Urothelium cell line (cell line): ENCODE data around the gene UBQLN2.
"Not testable (repeated sequence)": the region's sequence is repeated elsewhere in the genome, so short reads cannot be mapped to it uniquely, and the experiment has no call there.

ENCODE experiments used
- DNase-seq: peaks from one replicate; pipeline ENCODE4 v3.0.0; 2011; ENCODE audit warnings: low spot score, mixed read lengths
- FAIRE-seq: peaks from 2 replicates; lab custom pipeline; 2011; peaks lifted over from hg19 to GRCh38; lab: Jason Lieb, UNC

The UBQLN2 gene

GRCh38 chrX:56563231-56564161 is at the start of gene UBQLN2:
Gene UBQLN2, plus strand, starts transcription at chrX:56563627. Its CDS starts 247 bp downstream, at chrX:56563874.
- DNase-seq (peak; percentile 71), FAIRE-seq (no peak)

- FAIRE-seq (no peak), DNase-seq (no peak)
These were observed 43.8 kb upstream of the UBQLN2 start for GRCh38 chrX:56519642-56520041.

GRCh38 chrX:56529482-56530007 is 33.9 kb upstream of the UBQLN2 start:
- FAIRE-seq, result not testable (repeated sequence)

GRCh38 chrX:56530011-56530410 is 33.4 kb upstream of the UBQLN2 start:
- FAIRE-seq (no peak), DNase-seq (no peak)

More at GRCh38 chrX:56529482-56530007, 33.9 kb upstream of the UBQLN2 start:
- DNase-seq, result not testable (repeated sequence)

- DNase-seq (no peak), FAIRE-seq (no peak)
These were observed 12.8 kb upstream of the UBQLN2 start for GRCh38 chrX:56550667-56551066.

- FAIRE-seq, result no peak
- no peak for DNase-seq
These were observed 8.6 kb upstream of the UBQLN2 start for GRCh38 chrX:56554870-56555269.

- DNase-seq (no peak), FAIRE-seq (no peak)
These were observed 6.0 kb upstream of the UBQLN2 start for GRCh38 chrX:56557376-56557929.

GRCh38 chrX:56564164-56564885 is 898 bp downstream of the UBQLN2 start:
- FAIRE-seq (no peak), DNase-seq (peak; percentile 4)

- DNase-seq (peak; percentile 2), FAIRE-seq (no peak)
These were observed 1.8 kb downstream of the UBQLN2 start for GRCh38 chrX:56564921-56565840.

- FAIRE-seq (no peak), DNase-seq (no peak)
These were observed 6.1 kb downstream of the UBQLN2 start for GRCh38 chrX:56569378-56570057.

- FAIRE-seq, result no peak
- no peak for DNase-seq
These were observed 9.5 kb downstream of the UBQLN2 start for GRCh38 chrX:56572975-56573374.

GRCh38 chrX:56574861-56575260 is 11.4 kb downstream of the UBQLN2 start:
- DNase-seq, result no peak
- FAIRE-seq, result no peak

GRCh38 chrX:56576721-56577120 is 13.3 kb downstream of the UBQLN2 start:
- DNase-seq, result no peak
- FAIRE-seq, result no peak

- DNase-seq (no peak), FAIRE-seq (no peak)
These were observed 25.2 kb downstream of the UBQLN2 start for GRCh38 chrX:56588397-56589188.

- not testable (repeated sequence) for DNase-seq, FAIRE-seq
These were observed 28.4 kb downstream of the UBQLN2 start for GRCh38 chrX:56591830-56592229.

GRCh38 chrX:56600141-56600540 is 36.7 kb downstream of the UBQLN2 start:
- no peak for DNase-seq
- no peak for FAIRE-seq

GRCh38 chrX:56600987-56601386 is 37.6 kb downstream of the UBQLN2 start:
- FAIRE-seq (no peak), DNase-seq (no peak)

- FAIRE-seq, result no peak
- DNase-seq, result no peak
These were observed 51.9 kb downstream of the UBQLN2 start for GRCh38 chrX:56615282-56615681.
